CD4-positive, CD25-positive, alpha-beta regulatory T cell (primary cell): Measurements from ENCODE around the gene LIPM. TPM values are rescaled to one million over a fixed set of nuclear protein-coding genes. Genes with fewer than 3 reads are reported as not detected.

ENCODE experiments used
- ATAC-seq, 2 donors: fragments of 150-1000 bp; cut with Tn5 transposase; one replicate each; pipeline ENCODE4 v1.10.0; 2021; ENCODE audit warnings: low read depth in 2 of 2, moderate number of reproducible peaks in 2 of 2, moderate library complexity in 1 of 2
- DNase-seq, 3 donors: peaks; one replicate each; pipeline versions ENCODE4 v3.0.0 to v3.0.0-alpha.2; 2012 to 2022; ENCODE audit warnings: mixed read lengths in 1 of 3
- H3K27ac ChIP-seq: one replicate; pipeline ENCODE4 v1.7.0; 2013; ENCODE audit warnings: mild to moderate bottlenecking, low read length; ENCODE audit not compliant: insufficient read depth, poor library complexity, severe bottlenecking
- H3K27me3 ChIP-seq: one replicate; pipeline ENCODE4 v1.7.0; 2013; ENCODE audit warnings: low read length; ENCODE audit not compliant: control insufficient read depth, insufficient read depth
- H3K36me3 ChIP-seq: one replicate; pipeline ENCODE4 v1.7.0; 2013; ENCODE audit warnings: mild to moderate bottlenecking, low read length, moderate library complexity; ENCODE audit not compliant: control insufficient read depth, insufficient read depth
- H3K4me1 ChIP-seq: 2 replicates; pipeline ENCODE4 v1.7.0; 2013; ENCODE audit warnings: mild to moderate bottlenecking, low read length; ENCODE audit not compliant: insufficient read depth, control insufficient read depth, poor library complexity, severe bottlenecking
- H3K4me3 ChIP-seq: one replicate; pipeline ENCODE4 v1.7.0; 2013; ENCODE audit warnings: low read depth, mild to moderate bottlenecking, low read length, moderate library complexity
- H3K9me3 ChIP-seq, 2 experiments: 1 replicate in 1 of 2; 2 replicates in 1 of 2; pipeline ENCODE4 v1.7.0; 2013; ENCODE audit warnings: low read length in 2 of 2, mild to moderate bottlenecking in 1 of 2, moderate library complexity in 1 of 2; ENCODE audit not compliant: control insufficient read depth in 2 of 2
- H3K27ac Mint-ChIP-seq, 3 donors: one replicate each; pipeline ENCODE4 v1.8.0; 2020 to 2022; ENCODE audit warnings: mild to moderate bottlenecking in 3 of 3, mixed read lengths in 3 of 3, moderate library complexity in 2 of 3
- H3K27me3 Mint-ChIP-seq: one replicate; pipeline ENCODE4 v1.8.0; 2022; ENCODE audit warnings: mild to moderate bottlenecking, mixed read lengths
- H3K36me3 Mint-ChIP-seq: one replicate; pipeline ENCODE4 v1.8.0; 2020; ENCODE audit warnings: mixed read lengths
- H3K4me1 Mint-ChIP-seq, 4 donors: one replicate each; pipeline ENCODE4 v1.8.0; 2020 to 2022; ENCODE audit warnings: mixed read lengths in 4 of 4, mild to moderate bottlenecking in 1 of 4
- H3K4me3 Mint-ChIP-seq, 4 donors: one replicate each; pipeline ENCODE4 v1.8.0; 2020 to 2022; ENCODE audit warnings: mild to moderate bottlenecking in 4 of 4, mixed read lengths in 4 of 4, moderate library complexity in 3 of 4
- H3K9me3 Mint-ChIP-seq, 7 donors: one replicate each; pipeline ENCODE4 v1.8.0; 2020 to 2022; ENCODE audit warnings: mixed read lengths in 7 of 7, mild to moderate bottlenecking in 3 of 7, moderate library complexity in 2 of 7
- polyA plus RNA-seq, 4 donors: library from polyadenylated mRNA; unstranded; fragments of 300-500 nt; fragmentation: Illumina TruSeq; gene quantifications; one replicate each; pipeline ENCODE4 v1.2.3, GENCODE V29; 2021
- total RNA-seq: library from RNA; stranded (reverse); gene quantifications from one replicate; pipeline ENCODE4 v1.2.3, GENCODE V29; 2022

LIPM gene
- total and polyA plus RNA-seq, 5 donors from 2014 or later, result not detected

GRCh38 chr10:88853155-88853881, 50.8 kb downstream of the LIPM start:
- no peaks in the 10 kb centered on the region for H3K36me3 ChIP-seq
- no peak overlapping the region for H3K4me3 ChIP-seq
- H3K27ac Mint-ChIP-seq, result no peak overlapping the region
- DNase-seq, result no peak
- ATAC-seq, result no peak
- no peaks in the 10 kb centered on the region for H3K27me3 ChIP-seq
- no peak overlapping the region for H3K4me3 Mint-ChIP-seq
- H3K27ac ChIP-seq, result no peak overlapping the region
- H3K9me3 Mint-ChIP-seq, result peaks cover 0 to 1% (median 0%) of the 10 kb centered on the region in 7 donors
- H3K36me3 Mint-ChIP-seq, result no peaks in the 10 kb centered on the region
- no peaks in the 10 kb centered on the region for H3K9me3 ChIP-seq
- peaks cover 8 to 12% (median 11%) of the 10 kb centered on the region in 4 donors for H3K4me1 Mint-ChIP-seq
- no peaks in the 10 kb centered on the region for H3K27me3 Mint-ChIP-seq
- peaks cover 4% of the 10 kb centered on the region for H3K4me1 ChIP-seq

DNA sequence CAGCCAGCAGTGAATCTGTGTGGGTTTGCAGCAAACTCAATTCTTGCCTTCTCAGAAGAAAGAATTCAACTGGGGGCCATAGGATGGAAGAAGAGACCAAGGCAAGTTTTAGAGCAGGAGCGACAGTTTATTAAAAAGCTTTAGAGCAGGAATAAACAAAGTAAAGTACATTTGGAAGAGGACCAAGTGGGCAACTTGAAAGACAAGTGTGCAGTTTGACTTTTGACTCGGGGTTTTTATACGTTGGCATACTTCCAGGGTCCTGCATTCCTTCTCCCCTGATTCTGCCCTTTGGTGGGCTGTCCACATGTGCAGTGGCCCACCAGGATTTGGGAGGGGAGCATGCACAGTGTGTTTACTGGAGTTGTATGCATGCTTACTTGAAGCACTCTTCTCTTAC, 52.2 kb downstream of the LIPM start:
- Mint-ChIP-seq H3K27me3 (no peaks in the 10 kb centered on the region), H3K36me3 (no peaks in the 10 kb centered on the region), H3K27ac (no peak overlapping the region), H3K4me1 (peaks cover 0 to 10% (median 4%) of the 10 kb centered on the region in 4 donors), H3K4me3 (no peak overlapping the region), H3K9me3 (peaks cover 0 to 1% (median 0%) of the 10 kb centered on the region in 7 donors)
- no peaks in the 10 kb centered on the region for H3K9me3 ChIP-seq
- ATAC-seq (no peak), DNase-seq (no peak)
- no peak overlapping the region for H3K27ac ChIP-seq
- no peaks in the 10 kb centered on the region for H3K4me1 ChIP-seq
- no peak overlapping the region for H3K4me3 ChIP-seq
- no peaks in the 10 kb centered on the region for H3K36me3 ChIP-seq
- H3K27me3 ChIP-seq, result no peaks in the 10 kb centered on the region

GRCh38 chr10:88857831-88858230, 55.3 kb downstream of the LIPM start:
- Mint-ChIP-seq H3K27me3 (no peaks in the 10 kb centered on the region), H3K4me1 (peaks cover 0 to 10% (median 4%) of the 10 kb centered on the region in 4 donors), H3K27ac (no peak overlapping the region), H3K36me3 (no peaks in the 10 kb centered on the region), H3K9me3 (no peaks in the 10 kb centered on the region), H3K4me3 (no peak overlapping the region)
- Histone ChIP-seq H3K36me3 (no peaks in the 10 kb centered on the region), H3K9me3 (no peaks in the 10 kb centered on the region), H3K4me1 (no peaks in the 10 kb centered on the region), H3K27ac (no peak overlapping the region), H3K27me3 (no peaks in the 10 kb centered on the region), H3K4me3 (no peak overlapping the region)
- DNase-seq (peak in 1 of 3 donors; percentile 25), ATAC-seq (no peak)

DNA sequence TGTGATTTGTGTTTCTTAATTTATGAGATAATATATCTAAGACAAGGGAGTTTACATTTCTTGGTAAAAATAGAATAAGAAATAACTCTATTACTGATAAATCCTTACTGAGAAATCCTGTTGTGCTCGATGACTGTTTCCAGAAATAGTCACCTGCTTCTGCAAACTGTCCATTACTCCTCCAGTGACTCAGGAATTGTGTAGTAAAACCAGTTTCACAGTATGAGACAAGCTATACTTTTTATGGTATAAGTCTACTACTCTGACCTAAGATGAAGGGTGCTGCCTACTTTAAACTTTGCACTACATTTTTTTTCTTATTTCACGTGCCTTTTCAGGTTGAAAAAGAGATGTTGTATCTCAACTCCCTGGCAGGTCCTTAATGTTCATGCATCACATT, 56.0 kb downstream of the LIPM start:
- no peak overlapping the region for H3K4me3 ChIP-seq
- Mint-ChIP-seq H3K27ac (no peak overlapping the region), H3K36me3 (no peaks in the 10 kb centered on the region), H3K4me3 (no peak overlapping the region), H3K27me3 (peaks cover 4% of the 10 kb centered on the region), H3K9me3 (no peaks in the 10 kb centered on the region), H3K4me1 (peaks cover 0 to 10% (median 4%) of the 10 kb centered on the region in 4 donors)
- ATAC-seq (no peak), DNase-seq (peak in 1 of 3 donors; percentile 19)
- H3K4me1 ChIP-seq, result no peaks in the 10 kb centered on the region
- no peaks in the 10 kb centered on the region for H3K9me3 ChIP-seq
- no peaks in the 10 kb centered on the region for H3K27me3 ChIP-seq
- H3K36me3 ChIP-seq, result no peaks in the 10 kb centered on the region
- no peak overlapping the region for H3K27ac ChIP-seq

GRCh38 chr10:88861036-88861435, 58.5 kb downstream of the LIPM start:
- Histone ChIP-seq H3K9me3 (no peaks in the 10 kb centered on the region), H3K4me1 (no peaks in the 10 kb centered on the region), H3K36me3 (no peaks in the 10 kb centered on the region), H3K27me3 (no peaks in the 10 kb centered on the region), H3K27ac (no peak overlapping the region), H3K4me3 (no peak overlapping the region)
- ATAC-seq (no peak), DNase-seq (no peak)
- Mint-ChIP-seq H3K27ac (no peak overlapping the region), H3K9me3 (no peaks in the 10 kb centered on the region), H3K4me3 (no peak overlapping the region), H3K27me3 (peaks cover 7% of the 10 kb centered on the region), H3K4me1 (peaks cover 0 to 10% (median 4%) of the 10 kb centered on the region in 4 donors), H3K36me3 (no peaks in the 10 kb centered on the region)

DNA sequence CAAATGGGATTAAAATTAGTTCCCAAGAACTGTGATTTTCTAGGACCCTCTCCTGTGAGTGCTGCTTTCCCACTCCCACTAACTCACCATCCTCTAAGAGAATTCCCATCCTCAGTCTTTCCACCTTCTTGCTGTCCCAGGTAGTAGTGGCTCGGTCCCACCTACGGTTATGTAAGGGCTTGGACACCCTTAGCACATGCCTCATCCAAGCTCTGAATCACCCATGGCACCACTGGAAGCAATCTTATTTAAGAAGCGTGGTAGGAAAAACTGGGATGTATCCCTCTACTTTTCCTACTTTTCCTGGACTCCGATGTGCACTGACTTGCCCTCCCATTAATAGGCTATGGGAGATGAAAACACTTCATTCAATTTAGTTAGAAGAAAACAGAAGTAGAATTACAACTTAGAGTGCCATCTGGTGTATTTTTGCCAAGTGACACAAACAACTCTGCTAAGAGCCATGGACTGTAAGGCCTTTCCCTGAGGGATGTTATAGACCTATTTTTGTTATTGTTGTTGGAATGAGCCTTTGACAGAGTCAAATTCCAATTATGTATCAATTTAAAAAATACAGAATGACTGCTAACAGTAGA, 62.8 kb downstream of the LIPM start:
- no peaks in the 10 kb centered on the region for H3K9me3 ChIP-seq
- no peak overlapping the region for H3K27ac Mint-ChIP-seq
- H3K4me3 Mint-ChIP-seq, result no peak overlapping the region
- H3K4me1 ChIP-seq, result no peaks in the 10 kb centered on the region
- no peaks in the 10 kb centered on the region for H3K36me3 Mint-ChIP-seq
- no peaks in the 10 kb centered on the region for H3K4me1 Mint-ChIP-seq
- no peak overlapping the region for H3K27ac ChIP-seq
- H3K27me3 ChIP-seq, result no peaks in the 10 kb centered on the region
- ATAC-seq (no peak), DNase-seq (peak in 1 of 3 donors; percentile 47)
- no peaks in the 10 kb centered on the region for H3K36me3 ChIP-seq
- H3K4me3 ChIP-seq, result no peak overlapping the region
- no peaks in the 10 kb centered on the region for H3K9me3 Mint-ChIP-seq
- H3K27me3 Mint-ChIP-seq, result peaks cover 10% of the 10 kb centered on the region

DNA sequence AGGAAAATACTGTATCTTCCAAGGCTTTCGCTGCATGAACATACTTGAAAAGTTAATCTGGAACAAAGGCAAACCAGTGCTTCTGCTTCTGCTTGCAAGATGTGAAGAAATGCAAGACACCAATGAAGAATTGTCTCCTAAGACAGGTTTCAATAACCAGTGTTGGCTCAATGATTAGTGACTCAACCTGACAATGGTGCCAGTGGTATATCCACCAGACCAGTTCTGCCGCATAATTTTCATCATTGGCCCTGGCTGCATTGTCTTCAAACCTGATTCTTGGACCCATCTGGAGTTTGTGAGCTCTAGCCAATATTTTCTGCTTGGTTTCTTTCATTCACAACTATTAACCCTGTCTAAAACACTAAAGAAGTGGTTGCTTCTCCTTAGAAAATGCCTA, 63.9 kb downstream of the LIPM start:
- no peaks in the 10 kb centered on the region for H3K9me3 ChIP-seq
- Mint-ChIP-seq H3K4me1 (no peaks in the 10 kb centered on the region), H3K9me3 (peaks cover 0 to 4% (median 0%) of the 10 kb centered on the region in 7 donors), H3K4me3 (no peak overlapping the region), H3K27me3 (peaks cover 14% of the 10 kb centered on the region), H3K36me3 (no peaks in the 10 kb centered on the region), H3K27ac (no peak overlapping the region)
- H3K27me3 ChIP-seq, result no peaks in the 10 kb centered on the region
- no peak for ATAC-seq
- H3K4me1 ChIP-seq, result no peaks in the 10 kb centered on the region
- H3K4me3 ChIP-seq, result no peak overlapping the region
- no peak for DNase-seq
- no peaks in the 10 kb centered on the region for H3K36me3 ChIP-seq
- H3K27ac ChIP-seq, result no peak overlapping the region

GRCh38 chr10:88870089-88870488, 67.6 kb downstream of the LIPM start:
- H3K4me3 Mint-ChIP-seq, result no peak overlapping the region
- Histone ChIP-seq H3K36me3 (no peaks in the 10 kb centered on the region), H3K27ac (no peak overlapping the region), H3K27me3 (no peaks in the 10 kb centered on the region), H3K9me3 (no peaks in the 10 kb centered on the region), H3K4me3 (no peak overlapping the region), H3K4me1 (no peaks in the 10 kb centered on the region)
- no peak overlapping the region for H3K27ac Mint-ChIP-seq
- no peaks in the 10 kb centered on the region for H3K36me3 Mint-ChIP-seq
- peaks cover 13% of the 10 kb centered on the region for H3K27me3 Mint-ChIP-seq
- H3K4me1 Mint-ChIP-seq, result no peaks in the 10 kb centered on the region
- DNase-seq (no peak), ATAC-seq (no peak)
- H3K9me3 Mint-ChIP-seq, result peaks cover 0 to 4% (median 0%) of the 10 kb centered on the region in 7 donors
